Mesenchymal stem cell (in vitro differentiated cells and primary cell): ENCODE data around the gene NAA15.

ENCODE experiments used
- DNase-seq: peaks from one replicate; pipeline ENCODE4 v3.0.0-alpha.2; 2013
- H2AFZ ChIP-seq: one replicate; pipeline ENCODE4 v1.6.1; 2013; ENCODE audit warnings: low read depth, mild to moderate bottlenecking, control low read depth, inconsistent platforms, low read length, moderate library complexity
- H2AK5ac ChIP-seq: 2 replicates; pipeline ENCODE4 v1.6.1; 2013; ENCODE audit warnings: low read length, moderate library complexity, mild to moderate bottlenecking, inconsistent platforms; ENCODE audit not compliant: severe bottlenecking
- H2BK120ac ChIP-seq: one replicate; pipeline ENCODE4 v1.6.1; 2013; ENCODE audit warnings: low read depth, mild to moderate bottlenecking, inconsistent platforms, low read length, moderate library complexity
- H2BK12ac ChIP-seq, 2 experiments: one replicate each; pipeline ENCODE4 v1.6.1; 2013; ENCODE audit warnings: inconsistent platforms in 2 of 2, low read length in 2 of 2, mild to moderate bottlenecking in 2 of 2, moderate library complexity in 2 of 2, control low read depth in 1 of 2
- H2BK15ac ChIP-seq: one replicate; pipeline ENCODE4 v1.6.1; 2013; ENCODE audit warnings: mild to moderate bottlenecking, low read depth, inconsistent platforms; ENCODE audit not compliant: poor library complexity, severe bottlenecking
- H2BK5ac ChIP-seq: 2 replicates; pipeline ENCODE4 v1.6.1; 2013; ENCODE audit warnings: low read depth, mild to moderate bottlenecking, low read length, control low read depth, inconsistent platforms; ENCODE audit not compliant: poor library complexity, severe bottlenecking
- H3K14ac ChIP-seq, 2 experiments: one replicate each; pipeline ENCODE4 v1.6.1; 2013; ENCODE audit warnings: inconsistent platforms in 2 of 2, low read length in 2 of 2, control low read depth in 1 of 2, mild to moderate bottlenecking in 1 of 2, moderate library complexity in 1 of 2
- H3K18ac ChIP-seq, 2 experiments: one replicate each; pipeline ENCODE4 v1.6.1; 2013; ENCODE audit warnings: inconsistent platforms in 2 of 2, low read length in 2 of 2, control low read depth in 1 of 2, low read depth in 1 of 2, mild to moderate bottlenecking in 1 of 2
- H3K23ac ChIP-seq, 2 experiments: one replicate each; pipeline ENCODE4 v1.6.1; 2013; ENCODE audit warnings: inconsistent platforms in 2 of 2, low read length in 2 of 2, mild to moderate bottlenecking in 2 of 2, moderate library complexity in 2 of 2, control low read depth in 1 of 2
- H3K27ac ChIP-seq: 2 replicates; pipeline ENCODE4 v1.5.1; 2013; ENCODE audit warnings: mild to moderate bottlenecking, moderate library complexity, low read length, control low read depth, inconsistent platforms; ENCODE audit not compliant: poor library complexity, severe bottlenecking
- H3K27me3 ChIP-seq, 2 experiments: 2 replicates each; pipeline versions ENCODE4 v1.6.1 to v1.7.0; 2013; ENCODE audit warnings: low read length in 2 of 2, mild to moderate bottlenecking in 2 of 2, moderate library complexity in 2 of 2, control low read depth in 1 of 2, inconsistent platforms in 1 of 2; ENCODE audit not compliant: control insufficient read depth in 1 of 2, insufficient read depth in 1 of 2
- H3K36me3 ChIP-seq, 2 experiments: 2 replicates each; pipeline versions ENCODE4 v1.6.1 to v1.7.0; 2013; ENCODE audit warnings: low read length in 2 of 2, control low read depth in 1 of 2, inconsistent platforms in 1 of 2, low read depth in 1 of 2, mild to moderate bottlenecking in 1 of 2; ENCODE audit not compliant: insufficient read depth in 2 of 2, control insufficient read depth in 1 of 2
- H3K4ac ChIP-seq, 2 experiments: one replicate each; pipeline ENCODE4 v1.6.1; 2013; ENCODE audit warnings: inconsistent platforms in 2 of 2, low read length in 2 of 2, mild to moderate bottlenecking in 2 of 2, moderate library complexity in 2 of 2, control low read depth in 1 of 2, low read depth in 1 of 2
- H3K4me1 ChIP-seq: 2 replicates; pipeline ENCODE4 v1.6.1; 2013; ENCODE audit warnings: low read depth, low read length, control low read depth; ENCODE audit not compliant: control insufficient read depth, insufficient read depth
- H3K4me2 ChIP-seq: 2 replicates; pipeline ENCODE4 v1.6.1; 2013; ENCODE audit warnings: low read length, mild to moderate bottlenecking, inconsistent platforms; ENCODE audit not compliant: poor library complexity, severe bottlenecking
- H3K4me3 ChIP-seq, 2 experiments: 2 replicates each; pipeline versions ENCODE4 v1.5.1 to v1.7.0; 2013; ENCODE audit warnings: low read length in 2 of 2, mild to moderate bottlenecking in 2 of 2, control low read depth in 1 of 2, low read depth in 1 of 2; ENCODE audit not compliant: insufficient read depth in 1 of 2
- H3K79me1 ChIP-seq: replicated peaks from 2 replicates; pipeline ENCODE4 v1.6.1; 2013; ENCODE audit warnings: mild to moderate bottlenecking, control low read depth, low read length, inconsistent platforms; ENCODE audit not compliant: poor library complexity, severe bottlenecking
- H3K9ac ChIP-seq: 2 replicates; pipeline ENCODE4 v1.7.0; 2013; ENCODE audit warnings: mild to moderate bottlenecking, low read length, moderate library complexity
- H3K9me3 ChIP-seq: 2 replicates; pipeline ENCODE4 v1.7.0; 2013; ENCODE audit warnings: mild to moderate bottlenecking, low read length; ENCODE audit not compliant: control insufficient read depth
- H4K8ac ChIP-seq: one replicate; pipeline ENCODE4 v1.6.1; 2013; ENCODE audit warnings: inconsistent platforms, mild to moderate bottlenecking, low read length, moderate library complexity
- H4K91ac ChIP-seq: one replicate; pipeline ENCODE4 v1.6.1; 2013; ENCODE audit warnings: mild to moderate bottlenecking, low read length, inconsistent platforms
- WGBS: methylation state at CpG from one replicate; pipeline ENCODE4 v1.1.7; 2013; ENCODE audit warnings: mixed read lengths; 5-methylcytosine and 5-hydroxymethylcytosine counted together

NAA15 gene

GRCh38 chr4:139453371-139454110, 152.2 kb downstream of the NAA15 start:
- Histone ChIP-seq H3K4me2 (peak overlapping the region; percentile 76), H3K23ac (peak overlapping the region in 1 of 2 experiments; percentile 75), H3K4me3 (peak overlapping the region; percentile 93 to 99), H2AFZ (peak overlapping the region; percentile 96), H3K4ac (peak overlapping the region; percentile 83 to 93), H3K9me3 (no peaks in the 10 kb centered on the region), H3K79me1 (peaks cover 23% of the 10 kb centered on the region), H2BK15ac (peak overlapping the region; percentile 77), H2AK5ac (peak overlapping the region; percentile 8), H4K8ac (peak overlapping the region; percentile 100), H3K36me3 (peaks cover 0 to 6% of the 10 kb centered on the region in 2 experiments), H3K4me1 (peaks cover 9% of the 10 kb centered on the region), H3K27me3 (no peaks in the 10 kb centered on the region), H4K91ac (peak overlapping the region; percentile 100), H2BK120ac (peak overlapping the region; percentile 100), H3K27ac (peak overlapping the region; percentile 91), H2BK5ac (peak overlapping the region; percentile 97), H3K14ac (peak overlapping the region in 1 of 2 experiments; percentile 95), H2BK12ac (peak overlapping the region in 1 of 2 experiments; percentile 54), H3K9ac (peak overlapping the region; percentile 97), H3K18ac (peak overlapping the region; percentile 99)
- peak; percentile 98 for DNase-seq
- under 1% methylated on average over 74 of the region's 76 CpGs for WGBS

- 0% methylated on average over 41 of the region's 46 CpGs for WGBS
- H3K23ac ChIP-seq: peak within 1 kb of the TSS in 1 of 2 experiments; percentile 75
These were observed 153.1 kb downstream of the NAA15 start, which contains the start of gene RAB33B for GRCh38 chr4:139454111-139455045. TSS of gene RAB33B (plus strand) at chr4:139454121. CDS start at chr4:139454196, 75 bp downstream.

GRCh38 chr4:139455126-139455538, 153.8 kb downstream of the NAA15 start:
- Histone ChIP-seq H2BK15ac (no peak overlapping the region), H3K9ac (peak overlapping the region; percentile 97), H3K79me1 (peaks cover 20% of the 10 kb centered on the region), H3K36me3 (peaks cover 0 to 3% of the 10 kb centered on the region in 2 experiments), H2AK5ac (no peak overlapping the region), H2BK12ac (no peak overlapping the region), H3K14ac (no peak overlapping the region), H3K4me1 (peaks cover 11% of the 10 kb centered on the region), H3K23ac (no peak overlapping the region), H4K91ac (no peak overlapping the region), H3K27me3 (no peaks in the 10 kb centered on the region), H2AFZ (no peak overlapping the region), H3K4ac (no peak overlapping the region), H2BK120ac (no peak overlapping the region), H3K4me3 (peak overlapping the region in 1 of 2 experiments; percentile 99), H2BK5ac (no peak overlapping the region), H3K9me3 (no peaks in the 10 kb centered on the region), H4K8ac (peak overlapping the region; percentile 41), H3K27ac (no peak overlapping the region), H3K18ac (no peak overlapping the region), H3K4me2 (peak overlapping the region; percentile 74)
- 47% methylated on average over 3 of the region's 6 CpGs for WGBS
- DNase-seq: no peak

More at GRCh38 chr4:139454111-139455045, 153.1 kb downstream of the NAA15 start, which contains the start of gene RAB33B:
- H3K9ac ChIP-seq: peak within 1 kb of the TSS; percentile 97
- H3K9me3 ChIP-seq: no peaks in the 10 kb centered on the region
- peak within 1 kb of the TSS; percentile 100 for H2BK120ac ChIP-seq
- H3K4me3 ChIP-seq: peak within 1 kb of the TSS; percentile 93 to 99
- peaks cover 11% of the 10 kb centered on the region for H3K4me1 ChIP-seq
- H3K14ac ChIP-seq: peak within 1 kb of the TSS in 1 of 2 experiments; percentile 95
- H4K8ac ChIP-seq: peak within 1 kb of the TSS; percentile 100
- H3K27me3 ChIP-seq: no peaks in the 10 kb centered on the region
- H3K36me3 ChIP-seq: peaks cover 0 to 3% of the 10 kb centered on the region in 2 experiments
- H2AFZ ChIP-seq: peak within 1 kb of the TSS; percentile 96
- H3K79me1 ChIP-seq: peaks cover 22% of the 10 kb centered on the region
- peak within 1 kb of the TSS; percentile 76 for H3K4me2 ChIP-seq
- peak; percentile 91 for DNase-seq
- peak within 1 kb of the TSS; percentile 100 for H4K91ac ChIP-seq
- peak within 1 kb of the TSS; percentile 83 to 93 for H3K4ac ChIP-seq
- peak within 1 kb of the TSS; percentile 97 for H2BK5ac ChIP-seq
- H2BK12ac ChIP-seq: peak within 1 kb of the TSS in 1 of 2 experiments; percentile 54
- H3K27ac ChIP-seq: peak within 1 kb of the TSS; percentile 91
- peak within 1 kb of the TSS; percentile 99 for H3K18ac ChIP-seq
- peak within 1 kb of the TSS; percentile 8 for H2AK5ac ChIP-seq
- H2BK15ac ChIP-seq: peak within 1 kb of the TSS; percentile 93
